ENCODE measurements around the gene CACNA2D2. TPM values are rescaled to one million over a fixed set of nuclear protein-coding genes. Genes with fewer than 3 reads are reported as not detected.

Gene CACNA2D2
- polyA plus RNA-seq, 1 of the 3 experiments (the other 2 are of a cell fraction) = 1.1 TPM

GRCh38 chr3:50373146-50374051, 130.0 kb downstream of the CACNA2D2 start:
- no peaks in the 10 kb centered on the region for H3K9me2 ChIP-seq
- no peak overlapping the region for H2AFZ ChIP-seq (ENCODE audit: low read depth)
- H3K79me2 ChIP-seq (ENCODE audit: insufficient read depth) = no peaks in the 10 kb centered on the region
- H3K27me3 ChIP-seq (ENCODE audit: insufficient read depth) = no peaks in the 10 kb centered on the region
- H3K27ac ChIP-seq (ENCODE audit: low read depth in 2 of 2, low read length in 1 of 2) = peak overlapping the region in 1 of 2 experiments; percentile 60; a peak in 2 of 4 replicates
- H3F3A ChIP-seq (replicated peaks; ENCODE audit: insufficient read depth) = no peaks in the 10 kb centered on the region
- no peaks in the 10 kb centered on the region for H3K9me3 ChIP-seq
- no peak overlapping the region for H3K9ac ChIP-seq
- peaks cover 0 to 94% of the 10 kb centered on the region in 2 experiments; a peak in 2 of 4 replicates for H3K4me1 ChIP-seq (ENCODE audit: control insufficient read depth in 1 of 2, insufficient read depth in 2 of 2, low read depth in 1 of 2, low read length in 1 of 2)
- WGBS (ENCODE audit: low lambda C conversion rate) = 60% methylated on average over 12 of the region's 12 CpGs
- no peak for DNase-seq
- ChIA-PET POLR2A (no interaction called here), CTCF (no interaction called here)
- TF ChIP-seq MEF2A (IDR thresholded peaks at IDR 0.05; ENCODE audit: borderline replicate concordance, low read depth) = no peak
- TF ChIP-seq EP300 (IDR thresholded peaks at IDR 0.05; ENCODE audit: borderline replicate concordance in 1 of 2, low read depth in 1 of 2, low read length in 1 of 2) = no peak
- no peak for TF ChIP-seq USF1 (IDR thresholded peaks at IDR 0.05; ENCODE audit: borderline replicate concordance, low read depth)
- no peak for TF ChIP-seq POLR2AphosphoS5 (IDR thresholded peaks at IDR 0.05; ENCODE audit: low read depth, low read length)
- no peak for TF ChIP-seq FOSL2 (IDR thresholded peaks at IDR 0.05; ENCODE audit: borderline replicate concordance, low read depth)
- TF ChIP-seq PBX3 (IDR thresholded peaks at IDR 0.05) = no peak
- no peak for TF ChIP-seq RFX5 (IDR thresholded peaks at IDR 0.05; ENCODE audit: low read length)
- no peak for TF ChIP-seq EZH2phosphoT487 (IDR thresholded peaks at IDR 0.05; ENCODE audit: borderline replicate concordance, low read depth)
- no peak for TF ChIP-seq CHD2 (IDR thresholded peaks at IDR 0.05; ENCODE audit: low read length, partially characterized antibody)
- TF ChIP-seq SIN3A (IDR thresholded peaks at IDR 0.05; ENCODE audit: borderline replicate concordance, low read depth, low read length) = no peak
- no peak for TF ChIP-seq MXI1 (IDR thresholded peaks at IDR 0.05; ENCODE audit: low read depth, low read length)
- no peak for TF ChIP-seq NRF1 (IDR thresholded peaks at IDR 0.05; ENCODE audit: low read depth, low read length)
- TF ChIP-seq ZBTB33 (IDR thresholded peaks at IDR 0.05; ENCODE audit: borderline replicate concordance, low read depth) = no peak
- no peak for TF ChIP-seq RXRA (IDR thresholded peaks at IDR 0.05; ENCODE audit: borderline replicate concordance, low read depth)
- H3K4me3 ChIP-seq (ENCODE audit: low read depth in 2 of 2, low read length in 1 of 2) = no peak overlapping the region; a peak in 1 of 4 replicates
- no peak overlapping the region for H3K4me2 ChIP-seq
- no peaks in the 10 kb centered on the region for H4K20me1 ChIP-seq (ENCODE audit: insufficient read depth)
- H3K36me3 ChIP-seq (replicated peaks in 1 of 2; ENCODE audit: control insufficient read depth in 1 of 2, insufficient read depth in 2 of 2, low read length in 1 of 2) = no peaks in the 10 kb centered on the region

Data from SK-N-SH (cell line).